Measurements from ENCODE around the gene CYP4F8.

- no peak for TF ChIP-seq CTCF (IDR thresholded peaks at IDR 0.05; ENCODE audit: insufficient read depth, low read length, poor library complexity, severe bottlenecking)
- TF ChIP-seq EZH2phosphoT487 (conservative IDR thresholded peaks at IDR 0.05; ENCODE audit: low read length): no peak
These were observed 27.0 kb downstream of the CYP4F8 start for GRCh38 chr19:15641901-15642491.
